Adrenal gland (tissue), 5 donors: ENCODE measurements around the gene GSE1.

ENCODE experiments used
- POLR2A ChIP-seq, 2 donors: fragments of 450-650 bp; IDR thresholded peaks; one replicate each; pipeline ENCODE4 v1.6.1; 2017; ENCODE audit warnings: antibody characterized with exemption in 2 of 2, mild to moderate bottlenecking in 2 of 2, moderate library complexity in 1 of 2
- TF ChIP-seq, protein P1 (sequence below), 6 experiments: fragments of 450-650 bp in 4 of 6; fragments of 200-600 bp in 2 of 6; sonication (generic) in 1 of 6; IDR thresholded peaks; 1 replicate in 5 of 6; 2 replicates in 1 of 6; pipeline versions ENCODE4 v1.5.1 to v1.8.0; 2016 to 2021; ENCODE audit warnings: antibody characterized with exemption in 6 of 6, mild to moderate bottlenecking in 2 of 6, moderate library complexity in 1 of 6
- donor health status: DM: no; HTN: no; CAD: no.

DNA sequence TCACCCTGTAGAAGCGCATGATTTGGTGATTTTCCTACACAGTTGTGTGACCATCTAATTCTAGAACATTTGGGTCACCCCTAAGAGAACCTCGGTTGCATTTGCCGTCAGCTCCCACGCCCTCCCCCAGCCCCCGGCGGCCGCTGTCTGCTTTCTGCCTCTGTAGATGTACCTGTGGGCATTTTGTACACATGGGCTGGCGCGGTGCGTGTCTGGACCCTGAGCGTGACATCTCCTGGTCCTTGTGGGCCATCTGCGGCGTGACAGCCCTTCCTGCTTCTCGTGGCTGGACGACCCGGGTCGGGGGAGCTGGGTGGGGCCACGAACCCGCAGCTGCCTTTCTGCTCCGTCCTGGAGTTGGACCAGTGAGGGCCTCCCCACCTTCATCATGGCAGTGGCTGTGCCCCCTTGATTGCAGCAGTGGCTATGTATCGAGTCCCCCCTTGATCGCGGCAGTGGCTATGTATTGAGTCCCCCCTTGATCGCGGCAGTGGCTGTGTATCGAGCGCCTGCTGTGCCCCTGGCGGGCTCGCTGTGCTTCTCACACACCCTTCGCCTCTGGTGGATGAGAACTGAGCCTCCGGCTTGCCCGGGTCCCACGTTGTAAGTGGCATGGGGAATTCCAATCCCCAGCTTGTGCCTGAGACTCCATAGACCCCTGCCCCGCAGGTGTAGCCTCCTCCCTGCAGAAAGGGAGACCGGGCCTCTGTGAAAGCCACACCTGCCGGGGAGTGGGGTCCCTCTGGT, 24.1 kb downstream of the GSE1 start:
- TF ChIP-seq POLR2A (IDR thresholded peaks at IDR 0.05): no peak
- TF ChIP-seq, protein P1, sequence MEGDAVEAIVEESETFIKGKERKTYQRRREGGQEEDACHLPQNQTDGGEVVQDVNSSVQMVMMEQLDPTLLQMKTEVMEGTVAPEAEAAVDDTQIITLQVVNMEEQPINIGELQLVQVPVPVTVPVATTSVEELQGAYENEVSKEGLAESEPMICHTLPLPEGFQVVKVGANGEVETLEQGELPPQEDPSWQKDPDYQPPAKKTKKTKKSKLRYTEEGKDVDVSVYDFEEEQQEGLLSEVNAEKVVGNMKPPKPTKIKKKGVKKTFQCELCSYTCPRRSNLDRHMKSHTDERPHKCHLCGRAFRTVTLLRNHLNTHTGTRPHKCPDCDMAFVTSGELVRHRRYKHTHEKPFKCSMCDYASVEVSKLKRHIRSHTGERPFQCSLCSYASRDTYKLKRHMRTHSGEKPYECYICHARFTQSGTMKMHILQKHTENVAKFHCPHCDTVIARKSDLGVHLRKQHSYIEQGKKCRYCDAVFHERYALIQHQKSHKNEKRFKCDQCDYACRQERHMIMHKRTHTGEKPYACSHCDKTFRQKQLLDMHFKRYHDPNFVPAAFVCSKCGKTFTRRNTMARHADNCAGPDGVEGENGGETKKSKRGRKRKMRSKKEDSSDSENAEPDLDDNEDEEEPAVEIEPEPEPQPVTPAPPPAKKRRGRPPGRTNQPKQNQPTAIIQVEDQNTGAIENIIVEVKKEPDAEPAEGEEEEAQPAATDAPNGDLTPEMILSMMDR (IDR thresholded peaks at IDR 0.05): no peak
